ENCODE data around the gene CYSTM1.

Gene CYSTM1

DNA sequence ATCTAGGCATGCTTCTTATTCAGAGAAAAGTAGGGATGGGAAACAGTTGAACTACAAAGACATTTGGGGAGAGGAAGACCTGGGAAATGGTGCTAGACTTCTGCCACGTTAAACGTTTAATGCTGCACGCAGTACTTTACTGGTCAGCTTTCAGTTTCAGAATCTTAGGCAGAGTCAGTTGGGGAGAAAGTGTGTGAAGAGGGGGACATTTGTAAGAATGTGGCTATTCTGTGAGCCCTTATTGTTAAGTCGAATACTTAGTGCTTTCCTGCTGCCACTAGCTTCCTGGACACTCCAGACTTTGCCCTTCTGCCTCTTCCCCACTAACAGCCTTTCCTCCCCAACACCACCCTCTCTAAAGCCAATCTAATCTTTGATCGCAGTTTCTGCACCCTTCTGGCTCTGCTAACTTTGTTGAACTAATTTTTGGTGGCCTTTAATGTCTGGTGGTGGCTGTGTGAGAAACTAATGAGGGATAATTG is 6.1 kb downstream of the CYSTM1 start:
- no peak overlapping the region for H3K27ac ChIP-seq (ENCODE audit: low read length)
- peaks cover 7% of the 10 kb centered on the region for H3K4me1 ChIP-seq (ENCODE audit: control insufficient read depth, low read depth, low read length)
- H3K36me3 ChIP-seq (ENCODE audit: control insufficient read depth, low read depth, low read length) = no peaks in the 10 kb centered on the region
- no peak overlapping the region for H3K9ac ChIP-seq (ENCODE audit: low read length)
- H3K27me3 ChIP-seq (ENCODE audit: control insufficient read depth, insufficient read depth, low read length) = peaks cover 1% of the 10 kb centered on the region
- H3K9me3 ChIP-seq (ENCODE audit: control insufficient read depth, low read depth, low read length) = no peaks in the 10 kb centered on the region
- no peak overlapping the region for H3K4me3 ChIP-seq (ENCODE audit: low read length)

DNA sequence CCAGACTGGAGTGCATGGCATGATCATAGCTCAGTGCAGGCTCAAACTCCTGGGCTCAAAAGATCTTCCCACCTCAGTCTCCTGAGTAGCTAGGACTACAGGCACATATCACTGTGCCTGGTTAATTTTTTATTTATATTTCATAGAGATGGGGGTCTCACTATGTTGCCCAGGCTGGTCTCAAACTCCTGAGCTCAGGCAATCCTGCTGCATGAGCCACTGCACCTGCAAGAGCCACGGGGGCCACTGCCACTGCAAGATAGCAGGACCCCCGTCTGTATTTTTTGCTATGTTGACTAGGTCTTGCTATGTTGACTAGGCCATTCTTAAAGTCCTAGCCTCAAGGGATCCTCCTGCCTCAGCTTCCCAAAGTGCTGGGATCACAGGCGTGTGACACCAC is 6.5 kb downstream of the CYSTM1 start:
- peaks cover 7% of the 10 kb centered on the region for H3K4me1 ChIP-seq (ENCODE audit: control insufficient read depth, low read depth, low read length)
- H3K9ac ChIP-seq (ENCODE audit: low read length) = no peak overlapping the region
- H3K36me3 ChIP-seq (ENCODE audit: control insufficient read depth, low read depth, low read length) = no peaks in the 10 kb centered on the region
- H3K27me3 ChIP-seq (ENCODE audit: control insufficient read depth, insufficient read depth, low read length) = no peaks in the 10 kb centered on the region
- no peaks in the 10 kb centered on the region for H3K9me3 ChIP-seq (ENCODE audit: control insufficient read depth, low read depth, low read length)
- H3K4me3 ChIP-seq (ENCODE audit: low read length) = no peak overlapping the region
- no peak overlapping the region for H3K27ac ChIP-seq (ENCODE audit: low read length)

DNA sequence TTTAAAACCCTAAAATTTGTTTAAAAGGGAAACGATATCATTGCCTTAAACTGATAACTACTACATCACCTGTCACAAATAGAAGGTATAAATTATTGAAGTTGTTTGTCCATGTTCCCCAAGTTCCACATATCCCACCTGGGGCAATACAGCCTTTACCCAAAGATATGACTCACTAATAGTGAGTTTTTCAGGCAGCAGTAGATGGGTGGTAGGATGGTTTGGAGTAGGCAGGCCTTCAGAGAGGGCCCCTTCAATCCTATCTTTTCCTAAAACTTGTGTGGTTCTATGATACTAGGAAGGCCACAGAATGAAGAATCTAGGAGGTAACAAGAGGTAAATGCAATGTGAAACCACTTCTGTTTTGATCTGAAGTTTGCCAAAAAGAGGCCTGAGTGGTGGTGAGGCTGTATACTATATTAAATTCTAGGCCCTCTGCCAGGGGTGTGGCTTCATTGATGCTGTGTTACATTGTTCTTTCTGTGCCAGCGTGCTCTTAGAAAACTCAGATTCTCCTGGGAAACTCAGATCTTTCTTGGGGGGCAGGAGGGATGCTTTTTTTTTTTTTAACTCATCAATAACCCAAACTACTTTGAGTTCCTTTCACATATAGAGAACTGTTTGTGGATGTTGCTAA is 7.2 kb downstream of the CYSTM1 start:
- H3K4me1 ChIP-seq (ENCODE audit: control insufficient read depth, low read depth, low read length) = peaks cover 7% of the 10 kb centered on the region
- H3K9ac ChIP-seq (ENCODE audit: low read length) = no peak overlapping the region
- no peaks in the 10 kb centered on the region for H3K36me3 ChIP-seq (ENCODE audit: control insufficient read depth, low read depth, low read length)
- H3K27me3 ChIP-seq (ENCODE audit: control insufficient read depth, insufficient read depth, low read length) = no peaks in the 10 kb centered on the region
- no peak overlapping the region for H3K27ac ChIP-seq (ENCODE audit: low read length)
- H3K4me3 ChIP-seq (ENCODE audit: low read length) = no peak overlapping the region
- H3K9me3 ChIP-seq (ENCODE audit: control insufficient read depth, low read depth, low read length) = no peaks in the 10 kb centered on the region

DNA sequence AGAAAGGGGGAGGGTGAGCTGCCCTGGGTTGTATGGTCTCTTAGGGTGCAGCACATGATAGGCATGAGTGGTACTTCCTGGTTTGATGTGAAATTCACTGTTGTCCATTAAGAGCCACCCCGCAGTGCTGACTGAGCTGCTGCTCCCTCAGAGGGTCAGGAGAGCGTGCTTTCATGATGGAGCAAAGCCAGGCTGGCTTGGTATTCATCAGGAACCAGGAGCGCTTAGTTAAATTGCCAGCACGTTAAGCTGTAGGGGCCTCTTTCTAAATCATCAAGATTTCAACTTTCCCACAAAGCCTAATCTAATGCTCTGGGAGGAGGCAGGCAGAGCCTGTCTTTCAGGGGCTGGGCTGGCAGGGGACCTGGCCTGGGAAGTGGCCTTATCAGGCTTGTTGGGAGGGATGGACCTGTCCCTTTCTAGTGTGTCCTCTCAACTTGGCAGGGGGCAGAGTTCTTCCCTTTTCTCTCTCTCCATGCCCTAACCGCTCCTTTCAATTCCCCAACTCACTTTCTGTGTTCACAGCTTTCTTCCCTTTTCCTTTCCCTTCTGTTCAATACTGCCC is 7.9 kb downstream of the CYSTM1 start:
- Histone ChIP-seq H3K27me3 (ENCODE audit: control insufficient read depth, insufficient read depth, low read length) (no peaks in the 10 kb centered on the region), H3K36me3 (ENCODE audit: control insufficient read depth, low read depth, low read length) (no peaks in the 10 kb centered on the region), H3K27ac (ENCODE audit: low read length) (no peak overlapping the region), H3K4me1 (ENCODE audit: control insufficient read depth, low read depth, low read length) (peaks cover 7% of the 10 kb centered on the region), H3K4me3 (ENCODE audit: low read length) (no peak overlapping the region), H3K9me3 (ENCODE audit: control insufficient read depth, low read depth, low read length) (no peaks in the 10 kb centered on the region), H3K9ac (ENCODE audit: low read length) (no peak overlapping the region)

DNA sequence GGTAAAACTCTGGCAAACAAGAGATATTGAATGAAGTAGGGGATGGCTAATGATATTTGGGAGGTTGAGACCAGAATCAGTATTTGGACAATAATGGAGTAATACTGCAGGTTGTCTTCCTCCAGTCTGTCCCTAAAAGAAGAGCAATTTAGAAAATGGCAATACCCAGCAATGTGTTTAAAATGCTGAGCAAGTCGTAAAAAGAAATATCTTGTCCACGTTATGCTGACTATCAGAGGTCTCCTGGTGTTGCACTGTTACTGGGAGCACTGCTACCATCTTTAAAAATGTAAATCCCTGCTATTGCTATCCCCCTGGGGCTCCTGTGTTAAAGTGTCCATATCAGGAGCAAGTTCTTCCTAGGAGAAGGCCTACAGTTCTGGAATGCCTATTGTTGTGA is 10.4 kb downstream of the CYSTM1 start:
- no peak overlapping the region for H3K9ac ChIP-seq (ENCODE audit: low read length)
- no peaks in the 10 kb centered on the region for H3K27me3 ChIP-seq (ENCODE audit: control insufficient read depth, insufficient read depth, low read length)
- peaks cover 7% of the 10 kb centered on the region for H3K4me1 ChIP-seq (ENCODE audit: control insufficient read depth, low read depth, low read length)
- no peaks in the 10 kb centered on the region for H3K36me3 ChIP-seq (ENCODE audit: control insufficient read depth, low read depth, low read length)
- no peak overlapping the region for H3K4me3 ChIP-seq (ENCODE audit: low read length)
- H3K9me3 ChIP-seq (ENCODE audit: control insufficient read depth, low read depth, low read length) = no peaks in the 10 kb centered on the region
- no peak overlapping the region for H3K27ac ChIP-seq (ENCODE audit: low read length)

DNA sequence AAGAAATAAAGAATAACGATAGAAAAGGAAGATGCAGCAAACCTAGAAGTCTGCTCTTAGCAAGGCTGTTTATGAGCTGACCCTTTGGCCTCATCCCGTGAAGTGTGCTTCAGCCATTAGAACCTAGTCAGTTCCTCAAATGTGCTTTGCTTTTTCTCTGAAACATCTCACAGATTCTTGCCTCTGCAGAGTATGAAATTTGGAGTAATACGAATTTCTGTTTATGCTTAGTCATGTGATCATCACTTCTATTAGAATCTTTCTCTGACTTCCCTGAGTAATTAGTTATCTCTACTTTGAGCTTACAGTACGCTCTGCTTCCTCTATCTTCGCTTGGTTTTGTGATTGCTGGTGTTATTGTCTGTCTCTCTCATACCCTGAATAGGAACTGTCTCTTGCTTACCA is 11.3 kb downstream of the CYSTM1 start:
- Histone ChIP-seq H3K9ac (ENCODE audit: low read length) (no peak overlapping the region), H3K36me3 (ENCODE audit: control insufficient read depth, low read depth, low read length) (no peaks in the 10 kb centered on the region), H3K27me3 (ENCODE audit: control insufficient read depth, insufficient read depth, low read length) (no peaks in the 10 kb centered on the region), H3K27ac (ENCODE audit: low read length) (no peak overlapping the region), H3K4me3 (ENCODE audit: low read length) (no peak overlapping the region), H3K9me3 (ENCODE audit: control insufficient read depth, low read depth, low read length) (no peaks in the 10 kb centered on the region), H3K4me1 (ENCODE audit: control insufficient read depth, low read depth, low read length) (peaks cover 8% of the 10 kb centered on the region)

DNA sequence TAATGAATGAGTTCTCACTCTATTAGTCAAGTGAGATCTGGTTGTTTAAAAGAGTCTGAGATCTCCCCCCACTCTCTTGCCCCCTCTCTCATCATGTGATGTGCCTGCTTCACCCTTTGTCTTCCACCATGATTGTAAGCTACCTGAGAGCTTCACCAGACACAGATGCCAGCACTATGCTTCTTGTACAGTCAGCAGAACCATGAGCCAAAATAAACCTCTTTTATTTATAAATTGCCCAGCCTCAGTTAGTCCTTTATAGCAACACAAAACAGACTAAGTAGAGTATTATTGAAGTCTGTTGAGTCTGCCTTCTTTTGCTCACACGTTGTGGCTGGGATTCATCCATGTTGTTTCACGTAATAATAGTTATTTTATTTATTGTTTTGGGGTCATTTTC is 14.3 kb downstream of the CYSTM1 start:
- Histone ChIP-seq H3K4me3 (ENCODE audit: low read length) (no peak overlapping the region), H3K27ac (ENCODE audit: low read length) (no peak overlapping the region), H3K27me3 (ENCODE audit: control insufficient read depth, insufficient read depth, low read length) (no peaks in the 10 kb centered on the region), H3K9ac (ENCODE audit: low read length) (no peak overlapping the region), H3K36me3 (ENCODE audit: control insufficient read depth, low read depth, low read length) (no peaks in the 10 kb centered on the region), H3K9me3 (ENCODE audit: control insufficient read depth, low read depth, low read length) (no peaks in the 10 kb centered on the region), H3K4me1 (ENCODE audit: control insufficient read depth, low read depth, low read length) (peaks cover 13% of the 10 kb centered on the region)

DNA sequence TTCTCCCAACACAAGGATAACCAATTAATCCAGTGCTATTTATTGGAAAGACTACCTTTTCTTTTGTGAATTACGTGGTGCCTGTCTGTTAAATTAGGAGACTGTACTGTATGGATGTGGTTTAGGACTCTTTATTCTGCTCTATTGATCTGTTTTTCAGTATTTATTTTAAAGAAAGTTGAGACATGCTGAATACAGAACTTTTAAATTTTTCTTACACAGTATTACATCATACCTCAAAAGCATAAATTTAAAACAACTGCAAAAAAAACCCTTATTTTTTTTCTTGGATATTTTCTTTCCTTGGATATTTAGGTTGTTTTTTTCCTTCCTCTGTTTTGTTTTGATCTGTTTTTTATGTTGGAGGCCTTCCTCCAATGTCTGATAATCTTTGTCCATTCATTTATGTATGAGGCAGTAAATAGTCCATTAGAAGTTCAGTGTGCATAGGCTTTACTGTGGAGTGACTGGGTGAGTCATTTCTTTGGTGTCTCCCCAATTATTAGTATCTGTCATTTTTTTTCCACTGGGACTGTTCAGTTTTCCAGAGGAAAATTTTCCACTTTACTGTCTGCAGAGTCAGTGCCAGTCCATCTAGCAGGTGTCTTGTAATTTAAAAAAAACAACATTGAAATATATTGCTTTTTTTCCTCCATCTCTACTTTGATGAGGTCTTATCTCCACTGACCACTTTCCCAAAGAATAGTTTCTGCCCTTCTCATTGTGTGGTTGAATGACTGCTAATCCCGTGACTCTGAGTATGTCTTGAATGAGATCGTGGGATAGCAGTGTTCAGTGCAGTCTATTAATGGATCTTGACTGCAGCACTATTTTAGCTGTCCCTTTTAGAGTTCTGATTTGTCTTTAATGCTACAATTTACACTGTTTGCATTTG is 15.2 kb downstream of the CYSTM1 start:
- no peaks in the 10 kb centered on the region for H3K27me3 ChIP-seq (ENCODE audit: control insufficient read depth, insufficient read depth, low read length)
- H3K9ac ChIP-seq (ENCODE audit: low read length) = no peak overlapping the region
- H3K4me3 ChIP-seq (ENCODE audit: low read length) = no peak overlapping the region
- H3K4me1 ChIP-seq (ENCODE audit: control insufficient read depth, low read depth, low read length) = peaks cover 13% of the 10 kb centered on the region
- no peaks in the 10 kb centered on the region for H3K9me3 ChIP-seq (ENCODE audit: control insufficient read depth, low read depth, low read length)
- H3K36me3 ChIP-seq (ENCODE audit: control insufficient read depth, low read depth, low read length) = no peaks in the 10 kb centered on the region
- no peak overlapping the region for H3K27ac ChIP-seq (ENCODE audit: low read length)

DNA sequence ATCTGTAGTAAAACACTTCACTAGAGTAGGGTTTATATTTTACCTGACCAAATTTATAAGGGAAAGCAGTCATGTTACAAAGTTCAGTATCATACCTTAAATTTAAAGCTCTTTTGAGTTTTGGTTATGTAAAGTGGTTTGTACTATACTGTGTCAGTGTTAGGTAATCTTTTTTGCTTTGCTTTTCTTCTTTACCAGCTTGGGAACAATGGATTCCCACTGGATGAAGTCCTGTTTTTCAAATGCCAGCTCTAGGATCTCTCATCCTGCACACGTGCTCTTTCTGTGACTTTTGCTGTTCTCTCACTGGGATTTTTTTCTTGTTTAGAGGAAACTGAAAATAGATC is 15.9 kb downstream of the CYSTM1 start:
- Histone ChIP-seq H3K27me3 (ENCODE audit: control insufficient read depth, insufficient read depth, low read length) (no peaks in the 10 kb centered on the region), H3K4me1 (ENCODE audit: control insufficient read depth, low read depth, low read length) (peaks cover 13% of the 10 kb centered on the region), H3K4me3 (ENCODE audit: low read length) (no peak overlapping the region), H3K27ac (ENCODE audit: low read length) (no peak overlapping the region), H3K36me3 (ENCODE audit: control insufficient read depth, low read depth, low read length) (no peaks in the 10 kb centered on the region), H3K9me3 (ENCODE audit: control insufficient read depth, low read depth, low read length) (no peaks in the 10 kb centered on the region), H3K9ac (ENCODE audit: low read length) (no peak overlapping the region)

DNA sequence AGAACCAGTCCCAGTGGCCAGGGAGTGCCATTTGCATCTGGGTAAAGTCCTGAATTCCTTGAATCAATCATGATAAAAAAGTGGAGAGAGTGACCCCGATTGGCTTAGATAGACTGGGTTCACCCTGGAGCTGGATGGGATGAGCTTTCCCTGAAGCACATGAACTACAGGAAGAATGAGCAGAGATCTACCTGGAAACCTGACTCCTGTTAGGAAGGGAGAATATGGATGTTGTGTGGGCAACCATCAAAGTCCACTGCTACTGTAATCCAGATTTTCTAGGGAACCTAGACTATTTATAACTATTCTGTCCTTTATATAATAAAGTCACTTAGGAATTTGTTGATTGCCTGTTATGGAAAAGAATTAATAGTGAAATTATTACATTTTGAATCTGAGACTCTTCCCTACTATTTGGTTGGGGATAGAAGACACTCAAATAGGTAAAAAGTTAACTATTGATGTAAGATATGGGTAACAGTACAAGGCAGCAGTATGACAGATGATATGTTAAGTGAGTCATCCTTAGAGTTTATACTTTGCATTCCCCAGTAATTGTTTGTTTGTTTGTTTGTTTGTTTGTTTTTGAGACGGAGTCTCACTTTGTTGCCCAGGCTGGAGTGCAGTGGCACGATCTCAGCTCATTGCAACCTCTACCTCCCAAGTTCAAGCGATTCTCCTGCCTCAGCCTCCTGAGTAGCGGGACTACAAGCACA is 17.9 kb downstream of the CYSTM1 start:
- H3K27me3 ChIP-seq (ENCODE audit: control insufficient read depth, insufficient read depth, low read length) = no peaks in the 10 kb centered on the region
- no peak overlapping the region for H3K27ac ChIP-seq (ENCODE audit: low read length)
- H3K4me3 ChIP-seq (ENCODE audit: low read length) = no peak overlapping the region
- no peak overlapping the region for H3K9ac ChIP-seq (ENCODE audit: low read length)
- H3K4me1 ChIP-seq (ENCODE audit: control insufficient read depth, low read depth, low read length) = peaks cover 13% of the 10 kb centered on the region
- no peaks in the 10 kb centered on the region for H3K36me3 ChIP-seq (ENCODE audit: control insufficient read depth, low read depth, low read length)
- H3K9me3 ChIP-seq (ENCODE audit: control insufficient read depth, low read depth, low read length) = no peaks in the 10 kb centered on the region

DNA sequence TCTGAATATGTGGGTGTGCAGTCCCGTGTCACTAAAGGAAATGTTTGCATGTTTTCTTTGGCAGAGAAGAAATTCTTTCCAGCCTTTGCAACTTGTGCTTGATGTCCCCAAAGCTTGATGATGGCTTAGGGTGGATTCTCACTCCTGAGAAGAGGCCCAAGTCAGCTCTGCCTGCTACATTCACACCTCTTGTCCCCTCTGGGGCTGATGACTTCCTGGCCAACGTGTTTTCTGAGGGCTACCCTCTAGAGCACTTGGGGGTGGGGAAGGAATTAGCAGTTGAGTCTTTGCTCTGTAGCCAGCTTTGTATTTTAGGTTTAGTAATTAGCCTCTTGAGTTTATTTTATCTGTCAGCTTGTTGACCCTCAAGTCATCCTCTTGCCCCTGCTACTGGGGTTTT is 19.7 kb downstream of the CYSTM1 start:
- no peaks in the 10 kb centered on the region for H3K36me3 ChIP-seq (ENCODE audit: control insufficient read depth, low read depth, low read length)
- peaks cover 13% of the 10 kb centered on the region for H3K4me1 ChIP-seq (ENCODE audit: control insufficient read depth, low read depth, low read length)
- no peak overlapping the region for H3K4me3 ChIP-seq (ENCODE audit: low read length)
- H3K9ac ChIP-seq (ENCODE audit: low read length) = no peak overlapping the region
- H3K27ac ChIP-seq (ENCODE audit: low read length) = no peak overlapping the region
- H3K27me3 ChIP-seq (ENCODE audit: control insufficient read depth, insufficient read depth, low read length) = no peaks in the 10 kb centered on the region
- no peaks in the 10 kb centered on the region for H3K9me3 ChIP-seq (ENCODE audit: control insufficient read depth, low read depth, low read length)

Measured in iPS-18a (cell line).